Karpas-422 (cell line): ENCODE results near the gene CDK14. TPM values are rescaled to one million over a fixed set of nuclear protein-coding genes. Genes with fewer than 3 reads are reported as not detected.
"Not testable (repeated sequence)": the region's sequence is repeated elsewhere in the genome, so short reads cannot be mapped to it uniquely, and the experiment has no call there.

Experiments
- DNase-seq: peaks from one replicate; pipeline ENCODE4 v3.0.0-alpha.2; 2015
- H2AFZ ChIP-seq: fragments of 200-600 bp; sonication (generic); 2 replicates; pipeline ENCODE4 v1.6.1; 2014; ENCODE audit warnings: antibody characterized with exemption, low read length, mixed read lengths
- H3K27ac ChIP-seq: fragments of 200-600 bp; sonication (generic); 2 replicates; pipeline ENCODE4 v1.5.1; 2014; ENCODE audit warnings: mild to moderate bottlenecking, low read length, moderate library complexity
- H3K27me3 ChIP-seq: fragments of 200-600 bp; sonication (generic); 2 replicates; pipeline ENCODE4 v1.6.1; 2014; ENCODE audit warnings: low read length, mixed read lengths
- H3K36me3 ChIP-seq: fragments of 200-600 bp; sonication (generic); 2 replicates; pipeline ENCODE4 v1.6.1; 2014; ENCODE audit warnings: low read length, mixed read lengths; ENCODE audit not compliant: insufficient read depth
- H3K4me1 ChIP-seq: fragments of 200-600 bp; sonication (generic); 2 replicates; pipeline ENCODE4 v1.6.1; 2014; ENCODE audit warnings: mild to moderate bottlenecking, low read length, mixed read lengths
- H3K4me2 ChIP-seq: fragments of 200-600 bp; sonication (generic); 2 replicates; pipeline ENCODE4 v1.6.1; 2014; ENCODE audit warnings: low read length, low read depth, mild to moderate bottlenecking; ENCODE audit not compliant: poor library complexity, severe bottlenecking
- H3K4me3 ChIP-seq: fragments of 200-600 bp; sonication (generic); 2 replicates; pipeline ENCODE4 v1.5.1; 2014; ENCODE audit warnings: mild to moderate bottlenecking, antibody characterized with exemption, low read length, mixed read lengths
- H3K79me2 ChIP-seq: fragments of 200-600 bp; sonication (generic); 2 replicates; pipeline ENCODE4 v1.6.1; 2014; ENCODE audit warnings: mild to moderate bottlenecking, low read length, mixed read lengths
- H3K9ac ChIP-seq: fragments of 200-600 bp; sonication (generic); 2 replicates; pipeline ENCODE4 v1.6.0; 2014; ENCODE audit warnings: low read length
- H3K9me2 ChIP-seq: fragments of 200-600 bp; sonication (generic), shearing (Covaris generic); replicated peaks from 2 replicates; pipeline ENCODE4 v1.6.0; 2014; ENCODE audit warnings: mild to moderate bottlenecking, low read length, moderate library complexity; ENCODE audit not compliant: insufficient read depth
- H3K9me3 ChIP-seq: fragments of 300-700, 200-600 bp; sonication (generic); 2 replicates; pipeline ENCODE4 v1.6.1; 2014; ENCODE audit warnings: low read length, mixed read lengths
- H4K20me1 ChIP-seq: fragments of 200-600 bp; sonication (generic); 2 replicates; pipeline ENCODE4 v1.6.1; 2014; ENCODE audit warnings: mild to moderate bottlenecking, antibody characterized with exemption, low read length, low read depth; ENCODE audit not compliant: insufficient read depth
- total RNA-seq: library from RNA; depleted of rRNA; stranded (reverse); fragments of >200 nt; shearing (Covaris generic); gene quantifications from 2 replicates; pipeline ENCODE4 v1.2.3, GENCODE V29; 2014; ENCODE audit warnings: low replicate concordance

The CDK14 gene
- total RNA-seq, 1 experiment from 2014 or later, result 121 TPM

DNA sequence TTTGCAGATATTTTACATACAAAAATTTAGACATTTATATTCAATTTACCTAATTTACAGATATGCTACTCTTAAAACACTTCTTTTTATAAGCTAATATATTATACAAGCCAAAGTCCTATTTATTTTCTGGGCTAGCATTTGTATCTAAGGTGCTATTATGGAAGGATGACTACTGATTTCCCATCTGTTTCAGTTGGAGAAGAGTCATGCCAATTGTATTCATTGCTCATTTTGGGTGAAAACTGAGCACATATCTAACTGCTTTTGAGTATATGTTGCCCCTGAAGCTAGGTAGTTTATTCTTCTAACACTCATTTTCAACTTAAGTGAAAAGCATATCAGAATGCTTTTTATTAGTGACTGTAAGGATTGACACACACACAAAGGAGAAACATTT is 172.9 kb downstream of the CDK14 start:
- Histone ChIP-seq H3K9ac (no peak overlapping the region), H3K36me3 (peaks cover 35% of the 10 kb centered on the region), H3K79me2 (peaks cover 87% of the 10 kb centered on the region), H3K4me1 (peaks cover 72% of the 10 kb centered on the region), H2AFZ (no peak overlapping the region), H3K4me3 (no peak overlapping the region), H4K20me1 (no peaks in the 10 kb centered on the region), H3K9me2 (no peaks in the 10 kb centered on the region), H3K27me3 (no peaks in the 10 kb centered on the region), H3K4me2 (no peak overlapping the region), H3K27ac (peak overlapping the region; percentile 93), H3K9me3 (no peaks in the 10 kb centered on the region)
- DNase-seq, result peak; percentile 40

DNA sequence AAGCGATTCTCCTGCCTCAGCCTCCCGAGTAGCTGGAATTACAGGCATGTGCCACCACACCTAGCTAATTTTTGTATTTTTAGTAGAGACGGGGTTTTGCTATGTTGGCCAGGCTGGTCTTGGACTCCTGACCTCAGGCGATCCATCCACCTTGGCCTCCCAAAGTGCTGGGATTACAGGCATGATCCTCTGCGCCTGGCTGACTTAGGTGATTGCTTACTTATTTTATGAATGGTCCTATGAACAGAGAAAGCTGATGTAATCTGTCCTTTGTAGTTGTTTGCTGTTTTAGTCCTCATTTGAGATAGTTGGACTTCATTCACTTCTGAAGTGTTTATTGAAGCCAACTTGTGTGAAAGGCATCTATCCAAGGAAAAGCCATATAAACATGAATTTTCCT is 173.4 kb downstream of the CDK14 start:
- H3K4me3 ChIP-seq, H3K4me2 ChIP-seq, H2AFZ ChIP-seq, DNase-seq, H3K9ac ChIP-seq, H4K20me1 ChIP-seq, H3K9me3 ChIP-seq, H3K9me2 ChIP-seq, H3K27me3 ChIP-seq: not testable (repeated sequence)
- Histone ChIP-seq H3K36me3 (peaks cover 35% of the 10 kb centered on the region), H3K79me2 (peaks cover 86% of the 10 kb centered on the region), H3K4me1 (peaks cover 72% of the 10 kb centered on the region), H3K27ac (peak overlapping the region; percentile 13; the same call in 1 of the 2 replicates)

DNA sequence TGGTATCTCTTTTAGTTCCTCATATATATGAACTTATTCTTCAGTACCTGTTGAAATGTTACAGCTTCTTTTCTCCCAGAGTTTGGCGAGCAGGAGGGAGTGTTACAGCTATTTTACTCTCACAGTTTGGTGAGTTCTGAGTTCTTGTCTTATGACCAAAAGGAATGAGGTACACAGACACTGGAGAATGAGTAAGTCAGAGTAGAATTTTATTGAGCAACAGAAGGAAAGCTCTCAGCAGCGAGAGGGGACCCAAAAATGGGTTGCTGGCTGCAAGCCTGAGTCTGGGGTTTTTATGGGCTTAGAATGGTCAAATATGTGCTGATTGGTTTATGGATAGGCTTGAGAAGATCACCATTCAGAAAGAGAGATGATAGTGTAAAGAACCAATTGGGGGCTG is 175.2 kb downstream of the CDK14 start:
- Histone ChIP-seq H3K27me3 (no peaks in the 10 kb centered on the region), H4K20me1 (no peaks in the 10 kb centered on the region), H3K9me2 (no peaks in the 10 kb centered on the region), H3K4me1 (peaks cover 71% of the 10 kb centered on the region), H3K9ac (no peak overlapping the region), H3K4me3 (no peak overlapping the region), H3K27ac (peak overlapping the region; percentile 91), H3K4me2 (no peak overlapping the region), H3K9me3 (no peaks in the 10 kb centered on the region), H3K36me3 (peaks cover 35% of the 10 kb centered on the region), H3K79me2 (peaks cover 87% of the 10 kb centered on the region), H2AFZ (no peak overlapping the region)
- DNase-seq, result no peak

DNA sequence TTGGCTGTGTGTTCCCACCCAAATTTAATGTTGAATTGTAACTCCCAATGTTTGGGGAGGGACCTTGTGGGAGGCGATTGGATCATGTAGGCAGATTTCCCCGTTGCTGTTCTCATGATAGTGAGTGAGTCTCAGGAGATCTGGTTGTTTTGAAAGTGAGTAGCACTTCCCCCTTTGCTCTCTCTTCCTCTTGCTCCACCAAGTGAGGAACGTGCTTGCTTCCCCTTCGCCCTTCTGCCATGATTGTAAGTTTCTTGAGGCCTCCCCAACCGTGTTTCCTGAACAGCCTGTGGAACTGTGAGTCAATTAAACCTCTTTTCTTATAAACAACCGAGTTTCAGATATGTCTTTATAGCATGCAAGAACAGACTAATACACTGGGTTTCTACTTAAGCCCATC is 176.3 kb downstream of the CDK14 start:
- Histone ChIP-seq H3K36me3 (peaks cover 35% of the 10 kb centered on the region), H3K9me2 (no peaks in the 10 kb centered on the region), H3K27ac (peak overlapping the region; percentile 91), H3K4me3 (no peak overlapping the region), H3K9me3 (no peaks in the 10 kb centered on the region), H3K79me2 (peaks cover 87% of the 10 kb centered on the region), H2AFZ (no peak overlapping the region), H4K20me1 (no peaks in the 10 kb centered on the region), H3K27me3 (no peaks in the 10 kb centered on the region), H3K4me2 (peak overlapping the region; percentile 5), H3K9ac (no peak overlapping the region), H3K4me1 (peaks cover 71% of the 10 kb centered on the region)
- peak; percentile 90 for DNase-seq

DNA sequence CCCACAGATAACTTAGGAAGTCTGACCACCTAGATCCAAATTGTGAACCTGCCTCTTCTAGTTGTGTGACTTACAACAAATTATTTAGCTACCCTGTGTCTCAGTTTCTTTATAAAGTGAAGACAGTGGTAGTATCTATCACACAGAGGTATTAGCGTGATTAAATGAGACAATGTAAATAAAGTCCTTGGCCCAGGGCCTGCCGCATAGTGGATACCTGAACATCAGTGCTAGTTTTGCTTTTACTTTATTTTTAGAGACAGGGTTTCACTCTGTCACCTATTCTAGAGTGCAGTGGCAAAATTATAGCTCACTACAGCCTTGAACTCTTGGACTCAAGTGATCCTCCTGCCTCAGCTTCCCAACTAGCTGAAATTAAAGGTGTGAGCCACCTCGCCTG is 177.1 kb downstream of the CDK14 start:
- peak overlapping the region; percentile 91 for H3K27ac ChIP-seq
- H4K20me1 ChIP-seq, result no peaks in the 10 kb centered on the region
- H3K4me3 ChIP-seq, result no peak overlapping the region
- no peaks in the 10 kb centered on the region for H3K27me3 ChIP-seq
- no peaks in the 10 kb centered on the region for H3K9me3 ChIP-seq
- H3K4me1 ChIP-seq, result peaks cover 71% of the 10 kb centered on the region
- no peak overlapping the region for H2AFZ ChIP-seq
- H3K4me2 ChIP-seq, result peak overlapping the region; percentile 5
- H3K9ac ChIP-seq, result no peak overlapping the region
- H3K36me3 ChIP-seq, result peaks cover 36% of the 10 kb centered on the region
- H3K9me2 ChIP-seq, result no peaks in the 10 kb centered on the region
- peaks cover 87% of the 10 kb centered on the region for H3K79me2 ChIP-seq
- DNase-seq, result peak; percentile 44

DNA sequence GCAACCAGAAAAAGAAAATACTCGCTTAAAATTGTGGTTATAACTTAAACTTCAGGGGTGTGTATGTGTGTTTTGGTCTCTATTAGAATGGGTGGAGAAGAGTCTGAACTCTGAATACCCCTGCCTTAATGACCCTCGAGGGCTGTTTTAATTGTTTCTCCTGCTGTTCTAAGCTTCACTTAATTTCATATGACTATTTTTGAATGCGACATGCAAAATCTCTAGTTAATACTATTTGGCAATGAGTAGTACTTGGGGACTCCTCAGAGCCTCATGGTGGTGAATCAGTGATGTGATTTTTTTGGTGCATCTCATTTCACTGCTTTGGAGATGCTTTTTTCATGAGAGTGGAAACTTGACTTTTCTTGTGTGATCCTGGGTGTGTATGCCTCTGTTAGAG is 178.6 kb downstream of the CDK14 start:
- Histone ChIP-seq H2AFZ (no peak overlapping the region), H3K4me1 (peaks cover 67% of the 10 kb centered on the region), H3K4me2 (peak overlapping the region; percentile 40), H3K27ac (peak overlapping the region; percentile 91), H3K27me3 (no peaks in the 10 kb centered on the region), H3K9me2 (no peaks in the 10 kb centered on the region), H3K36me3 (peaks cover 35% of the 10 kb centered on the region), H3K9ac (peak overlapping the region; percentile 42), H3K4me3 (peak overlapping the region; percentile 11), H3K79me2 (peaks cover 90% of the 10 kb centered on the region), H3K9me3 (no peaks in the 10 kb centered on the region), H4K20me1 (no peaks in the 10 kb centered on the region)
- peak; percentile 89 for DNase-seq

DNA sequence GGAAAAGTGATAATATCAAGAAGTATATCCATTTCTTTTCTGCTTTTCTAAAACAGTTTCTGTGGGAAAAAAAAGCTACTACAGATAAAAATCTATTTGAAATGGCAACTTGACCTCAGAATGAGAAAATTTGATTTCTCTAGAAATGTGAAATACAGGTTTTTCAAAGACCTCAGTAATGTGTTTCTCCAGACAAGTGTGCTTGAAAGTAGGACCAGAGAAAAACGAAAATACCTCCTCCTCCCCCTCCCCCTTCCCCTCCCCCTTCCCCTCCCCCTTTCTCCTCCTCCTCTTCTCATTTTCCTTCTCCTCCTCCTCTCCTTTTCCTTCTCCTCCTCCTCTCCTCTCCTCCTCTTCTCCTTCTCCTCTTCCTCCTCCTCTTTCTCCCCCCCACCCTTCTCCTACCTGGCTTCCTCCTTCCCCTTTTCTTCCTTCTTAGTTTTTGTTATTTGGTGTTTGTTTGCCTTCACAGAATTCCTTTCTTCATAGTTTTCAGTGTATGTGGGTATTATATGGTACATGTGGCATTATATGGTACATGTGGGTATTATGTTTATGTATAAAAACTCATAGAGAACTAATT is 179.4 kb downstream of the CDK14 start:
- Histone ChIP-seq H2AFZ (no peak overlapping the region), H3K36me3 (peaks cover 33% of the 10 kb centered on the region), H3K9ac (peak overlapping the region; percentile 48), H3K9me3 (no peaks in the 10 kb centered on the region), H3K79me2 (peaks cover 92% of the 10 kb centered on the region), H3K4me3 (peak overlapping the region; percentile 11; the same call in 1 of the 2 replicates), H3K27me3 (no peaks in the 10 kb centered on the region), H3K9me2 (no peaks in the 10 kb centered on the region), H3K4me2 (peak overlapping the region; percentile 59), H4K20me1 (no peaks in the 10 kb centered on the region), H3K27ac (peak overlapping the region; percentile 91), H3K4me1 (peaks cover 67% of the 10 kb centered on the region)
- peak; percentile 46 for DNase-seq

DNA sequence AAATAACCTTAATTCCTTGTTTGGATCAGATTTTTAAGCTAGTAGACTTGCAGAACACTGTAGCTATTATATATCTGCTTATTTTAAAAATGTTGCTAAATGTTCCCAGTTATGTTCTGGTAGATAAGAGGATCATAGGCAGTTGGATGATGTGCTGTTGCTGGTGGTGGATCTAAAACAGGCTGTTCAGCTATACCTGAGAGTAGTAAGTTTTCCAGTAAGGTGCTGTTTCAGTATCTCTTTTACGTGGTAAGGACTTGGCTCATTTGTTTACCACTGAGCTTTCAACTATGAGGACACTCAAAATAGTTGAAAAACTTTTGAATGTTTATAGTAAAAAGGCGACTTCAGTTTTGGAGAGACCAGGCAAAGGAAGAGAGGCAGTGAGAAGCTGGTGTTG is 180.9 kb downstream of the CDK14 start:
- H2AFZ ChIP-seq, result no peak overlapping the region
- no peaks in the 10 kb centered on the region for H3K9me2 ChIP-seq
- peak overlapping the region; percentile 48 for H3K9ac ChIP-seq
- H3K4me1 ChIP-seq, result peaks cover 61% of the 10 kb centered on the region
- peak overlapping the region; percentile 3 for H3K4me3 ChIP-seq
- H3K27ac ChIP-seq, result peak overlapping the region; percentile 83
- no peaks in the 10 kb centered on the region for H3K9me3 ChIP-seq
- H3K4me2 ChIP-seq, result peak overlapping the region; percentile 59
- peaks cover 77% of the 10 kb centered on the region for H3K79me2 ChIP-seq
- no peaks in the 10 kb centered on the region for H3K27me3 ChIP-seq
- no peaks in the 10 kb centered on the region for H4K20me1 ChIP-seq
- peak; percentile 47 for DNase-seq
- H3K36me3 ChIP-seq, result peaks cover 17% of the 10 kb centered on the region
